ENCODE results near the gene COL1A1.

COL1A1 gene

GRCh38 chr17:50219939-50220465, 18.6 kb upstream of the COL1A1 start:
- peaks cover 4% of the 10 kb centered on the region for H3K9me3 Mint-ChIP-seq
- DNase-seq (ENCODE audit: low spot score) = no peak
- H3K4me1 Mint-ChIP-seq (ENCODE audit: low read depth) = peaks cover 14% of the 10 kb centered on the region
- H3K27ac Mint-ChIP-seq = no peak overlapping the region
- H3K27me3 Mint-ChIP-seq (ENCODE audit: low read depth) = peaks cover 15% of the 10 kb centered on the region
- H3K36me3 Mint-ChIP-seq (ENCODE audit: low read depth) = no peaks in the 10 kb centered on the region
- H3K4me3 Mint-ChIP-seq = no peak overlapping the region

GRCh38 chr17:50219342-50219741, 17.9 kb upstream of the COL1A1 start:
- Mint-ChIP-seq H3K4me3 (no peak overlapping the region), H3K36me3 (ENCODE audit: low read depth) (no peaks in the 10 kb centered on the region), H3K27me3 (ENCODE audit: low read depth) (peaks cover 18% of the 10 kb centered on the region), H3K27ac (no peak overlapping the region), H3K9me3 (no peaks in the 10 kb centered on the region), H3K4me1 (ENCODE audit: low read depth) (peaks cover 14% of the 10 kb centered on the region)
- no peak for DNase-seq (ENCODE audit: low spot score)

GRCh38 chr17:50218771-50219315, 17.4 kb upstream of the COL1A1 start:
- no peak for DNase-seq (ENCODE audit: low spot score)
- Mint-ChIP-seq H3K4me1 (ENCODE audit: low read depth) (peaks cover 14% of the 10 kb centered on the region), H3K27me3 (ENCODE audit: low read depth) (peaks cover 20% of the 10 kb centered on the region), H3K9me3 (no peaks in the 10 kb centered on the region), H3K4me3 (no peak overlapping the region), H3K36me3 (ENCODE audit: low read depth) (no peaks in the 10 kb centered on the region), H3K27ac (no peak overlapping the region)

- DNase-seq (ENCODE audit: low spot score) = no peak
- peaks cover 15% of the 10 kb centered on the region for H3K4me1 Mint-ChIP-seq (ENCODE audit: low read depth)
- no peak overlapping the region for H3K27ac Mint-ChIP-seq
- no peaks in the 10 kb centered on the region for H3K36me3 Mint-ChIP-seq (ENCODE audit: low read depth)
- peaks cover 20% of the 10 kb centered on the region for H3K27me3 Mint-ChIP-seq (ENCODE audit: low read depth)
- no peaks in the 10 kb centered on the region for H3K9me3 Mint-ChIP-seq
- no peak overlapping the region for H3K4me3 Mint-ChIP-seq
These were observed 16.8 kb upstream of the COL1A1 start for GRCh38 chr17:50218071-50218759.

GRCh38 chr17:50217591-50217990, 16.2 kb upstream of the COL1A1 start:
- DNase-seq (ENCODE audit: low spot score) = no peak
- no peaks in the 10 kb centered on the region for H3K36me3 Mint-ChIP-seq (ENCODE audit: low read depth)
- peaks cover 19% of the 10 kb centered on the region for H3K4me1 Mint-ChIP-seq (ENCODE audit: low read depth)
- no peak overlapping the region for H3K27ac Mint-ChIP-seq
- H3K9me3 Mint-ChIP-seq = no peaks in the 10 kb centered on the region
- no peak overlapping the region for H3K4me3 Mint-ChIP-seq
- H3K27me3 Mint-ChIP-seq (ENCODE audit: low read depth) = peaks cover 20% of the 10 kb centered on the region

GRCh38 chr17:50214976-50215760, 13.7 kb upstream of the COL1A1 start:
- Mint-ChIP-seq H3K27ac (no peak overlapping the region), H3K4me3 (no peak overlapping the region), H3K9me3 (no peaks in the 10 kb centered on the region), H3K36me3 (ENCODE audit: low read depth) (no peaks in the 10 kb centered on the region), H3K4me1 (ENCODE audit: low read depth) (peaks cover 15% of the 10 kb centered on the region), H3K27me3 (ENCODE audit: low read depth) (peaks cover 27% of the 10 kb centered on the region)
- no peak for DNase-seq (ENCODE audit: low spot score)

- DNase-seq (ENCODE audit: low spot score) = peak; percentile 58
- no peaks in the 10 kb centered on the region for H3K9me3 Mint-ChIP-seq
- peaks cover 35% of the 10 kb centered on the region for H3K27me3 Mint-ChIP-seq (ENCODE audit: low read depth)
- H3K36me3 Mint-ChIP-seq (ENCODE audit: low read depth) = no peaks in the 10 kb centered on the region
- H3K4me3 Mint-ChIP-seq = no peak overlapping the region
- H3K27ac Mint-ChIP-seq = no peak overlapping the region
- H3K4me1 Mint-ChIP-seq (ENCODE audit: low read depth) = peaks cover 9% of the 10 kb centered on the region
These were observed 11.9 kb upstream of the COL1A1 start for GRCh38 chr17:50213026-50214022.

- no peak for DNase-seq (ENCODE audit: low spot score)
- Mint-ChIP-seq H3K9me3 (no peaks in the 10 kb centered on the region), H3K4me3 (no peak overlapping the region), H3K27ac (no peak overlapping the region), H3K4me1 (ENCODE audit: low read depth) (peaks cover 8% of the 10 kb centered on the region), H3K27me3 (ENCODE audit: low read depth) (peaks cover 40% of the 10 kb centered on the region), H3K36me3 (ENCODE audit: low read depth) (no peaks in the 10 kb centered on the region)
These were observed 10.9 kb upstream of the COL1A1 start for GRCh38 chr17:50212121-50212843.

GRCh38 chr17:50211249-50212120, 10.1 kb upstream of the COL1A1 start:
- Mint-ChIP-seq H3K27me3 (ENCODE audit: low read depth) (peaks cover 42% of the 10 kb centered on the region), H3K9me3 (no peaks in the 10 kb centered on the region)

GRCh38 chr17:50210240-50211225, 9.1 kb upstream of the COL1A1 start:
- DNase-seq (ENCODE audit: low spot score) = no peak
- no peak overlapping the region for H3K27ac Mint-ChIP-seq
- H3K27me3 Mint-ChIP-seq (ENCODE audit: low read depth) = peaks cover 43% of the 10 kb centered on the region
- no peaks in the 10 kb centered on the region for H3K9me3 Mint-ChIP-seq
- no peaks in the 10 kb centered on the region for H3K36me3 Mint-ChIP-seq (ENCODE audit: low read depth)
- no peak overlapping the region for H3K4me3 Mint-ChIP-seq
- peaks cover 10% of the 10 kb centered on the region for H3K4me1 Mint-ChIP-seq (ENCODE audit: low read depth)

More at GRCh38 chr17:50211249-50212120, 10.1 kb upstream of the COL1A1 start:
- DNase-seq (ENCODE audit: low spot score) = no peak
- H3K4me3 Mint-ChIP-seq = no peak overlapping the region
- H3K27ac Mint-ChIP-seq = no peak overlapping the region
- H3K4me1 Mint-ChIP-seq (ENCODE audit: low read depth) = peaks cover 10% of the 10 kb centered on the region
- H3K36me3 Mint-ChIP-seq (ENCODE audit: low read depth) = no peaks in the 10 kb centered on the region

GRCh38 chr17:50209472-50210239, 8.2 kb upstream of the COL1A1 start:
- no peaks in the 10 kb centered on the region for H3K36me3 Mint-ChIP-seq (ENCODE audit: low read depth)
- no peak overlapping the region for H3K4me3 Mint-ChIP-seq
- no peaks in the 10 kb centered on the region for H3K9me3 Mint-ChIP-seq
- H3K27me3 Mint-ChIP-seq (ENCODE audit: low read depth) = peaks cover 51% of the 10 kb centered on the region
- H3K4me1 Mint-ChIP-seq (ENCODE audit: low read depth) = peaks cover 10% of the 10 kb centered on the region
- H3K27ac Mint-ChIP-seq = no peak overlapping the region
- no peak for DNase-seq (ENCODE audit: low spot score)
